HEK293 (cell line): Measurements from ENCODE around the gene CCND1.

Experiments used
- GLIS2 ChIP-seq: fragments of 450-650 bp; formaldehyde crosslinking; IDR thresholded peaks from 2 replicates; pipeline ENCODE4 v1.5.1; 2016; ENCODE audit warnings: missing biosample characterization, missing genetic modification characterization
- MEIS1 ChIP-seq: sonication (generic); formaldehyde crosslinking; IDR thresholded peaks from 2 replicates; pipeline ENCODE4 v1.8.1; 2022; ENCODE audit warnings: missing genetic modification reagents, mild to moderate bottlenecking, borderline replicate concordance
- MYNN ChIP-seq: fragments of 450-650 bp; formaldehyde crosslinking; IDR thresholded peaks from 2 replicates; pipeline ENCODE4 v1.5.1; 2016; ENCODE audit warnings: missing biosample characterization, missing genetic modification characterization, borderline replicate concordance
- SP2 ChIP-seq: fragments of 450-650 bp; formaldehyde crosslinking; IDR thresholded peaks from 2 replicates; pipeline ENCODE4 v1.5.1; 2016; ENCODE audit warnings: missing biosample characterization, missing genetic modification characterization
- ZNF133 ChIP-seq: fragments of 450-650 bp; formaldehyde crosslinking; IDR thresholded peaks from 2 replicates; pipeline ENCODE4 v1.5.1; 2016; ENCODE audit warnings: missing biosample characterization, missing genetic modification characterization
- ZNF174 ChIP-seq: fragments of 450-650 bp; formaldehyde crosslinking; IDR thresholded peaks from 2 replicates; pipeline ENCODE4 v1.5.0; 2017; ENCODE audit warnings: missing biosample characterization, mild to moderate bottlenecking, missing genetic modification characterization
- ZNF184 ChIP-seq: fragments of 450-650 bp; IDR thresholded peaks from 2 replicates; pipeline ENCODE4 v1.5.1; 2018; ENCODE audit warnings: missing biosample characterization, mild to moderate bottlenecking, missing genetic modification characterization
- ZNF211 ChIP-seq: fragments of 450-650 bp; formaldehyde crosslinking; IDR thresholded peaks from 2 replicates; pipeline ENCODE4 v1.5.1; 2016; ENCODE audit warnings: low read depth, missing biosample characterization, missing genetic modification characterization
- ZNF23 ChIP-seq: fragments of 450-650 bp; formaldehyde crosslinking; IDR thresholded peaks from 2 replicates; pipeline ENCODE4 v1.5.1; 2016; ENCODE audit warnings: missing biosample characterization, missing genetic modification characterization, borderline replicate concordance
- ZNF335 ChIP-seq: fragments of 450-650 bp; formaldehyde crosslinking; conservative IDR thresholded peaks from 2 replicates; pipeline ENCODE4 v1.5.1; 2016; ENCODE audit warnings: missing biosample characterization, missing genetic modification characterization
- ZNF394 ChIP-seq: fragments of 450-650 bp; formaldehyde crosslinking; IDR thresholded peaks from 2 replicates; pipeline ENCODE4 v1.5.1; 2016; ENCODE audit warnings: missing biosample characterization, missing genetic modification characterization, mild to moderate bottlenecking, moderate library complexity, borderline replicate concordance
- ZNF404 ChIP-seq: fragments of 450-650 bp; formaldehyde crosslinking; IDR thresholded peaks from 2 replicates; pipeline ENCODE4 v1.5.1; 2017; ENCODE audit warnings: missing biosample characterization, missing genetic modification characterization
- ZNF433 ChIP-seq: fragments of 450-650 bp; formaldehyde crosslinking; IDR thresholded peaks from 2 replicates; pipeline ENCODE4 v1.5.1; 2016; ENCODE audit warnings: missing biosample characterization, missing genetic modification characterization, low read depth
- ZNF48 ChIP-seq: fragments of 450-650 bp; formaldehyde crosslinking; IDR thresholded peaks from 2 replicates; pipeline ENCODE4 v1.5.1; 2016; ENCODE audit warnings: missing biosample characterization, missing genetic modification characterization
- ZNF501 ChIP-seq: fragments of 450-650 bp; formaldehyde crosslinking; IDR thresholded peaks from 2 replicates; pipeline ENCODE4 v1.5.1; 2016; ENCODE audit warnings: missing biosample characterization, missing genetic modification characterization
- ZNF510 ChIP-seq: fragments of 450-650 bp; formaldehyde crosslinking; IDR thresholded peaks from 2 replicates; pipeline ENCODE4 v1.5.1; 2018; ENCODE audit warnings: mild to moderate bottlenecking, missing genetic modification characterization, missing biosample characterization; ENCODE audit not compliant: insufficient replicate concordance
- ZNF544 ChIP-seq: fragments of 450-650 bp; formaldehyde crosslinking; IDR thresholded peaks from 2 replicates; pipeline ENCODE4 v1.5.0; 2017; ENCODE audit warnings: missing biosample characterization, missing genetic modification characterization
- ZNF629 ChIP-seq: fragments of 450-650 bp; formaldehyde crosslinking; IDR thresholded peaks from 2 replicates; pipeline ENCODE4 v1.5.1; 2017; ENCODE audit warnings: missing biosample characterization, missing genetic modification characterization
- ZNF785 ChIP-seq: fragments of 450-650 bp; formaldehyde crosslinking; IDR thresholded peaks from 2 replicates; pipeline ENCODE4 v1.5.1; 2016; ENCODE audit warnings: missing biosample characterization, missing genetic modification characterization
- ZXDB ChIP-seq: fragments of 450-650 bp; formaldehyde crosslinking; IDR thresholded peaks from 2 replicates; pipeline ENCODE4 v1.5.1; 2016; ENCODE audit warnings: missing biosample characterization, missing genetic modification characterization
- TF ChIP-seq, protein P1 (sequence below): fragments of 450-650 bp; formaldehyde crosslinking; IDR thresholded peaks from 2 replicates; pipeline ENCODE4 v1.5.1; 2016; ENCODE audit warnings: missing biosample characterization, missing genetic modification characterization, borderline replicate concordance
- TF ChIP-seq, protein P2 (sequence below): fragments of 450-650 bp; formaldehyde crosslinking; IDR thresholded peaks from 2 replicates; pipeline ENCODE4 v1.5.1; 2016; ENCODE audit warnings: missing biosample characterization, missing genetic modification characterization
- TF ChIP-seq, protein P3 (sequence below): sonication (generic); formaldehyde crosslinking; IDR thresholded peaks from 2 replicates; pipeline ENCODE4 v1.8.1; 2022; ENCODE audit warnings: mild to moderate bottlenecking, moderate library complexity, missing genetic modification reagents
- TF ChIP-seq, protein P4 (sequence below): fragments of 450-650 bp; formaldehyde crosslinking; IDR thresholded peaks from 2 replicates; pipeline ENCODE4 v1.5.1; 2016; ENCODE audit warnings: missing biosample characterization, missing genetic modification characterization
- TF ChIP-seq, protein P5 (sequence below): fragments of 450-650 bp; formaldehyde crosslinking; IDR thresholded peaks from 2 replicates; pipeline ENCODE4 v1.5.1; 2016; ENCODE audit warnings: missing biosample characterization, missing genetic modification characterization, low read depth

CCND1 gene

DNA sequence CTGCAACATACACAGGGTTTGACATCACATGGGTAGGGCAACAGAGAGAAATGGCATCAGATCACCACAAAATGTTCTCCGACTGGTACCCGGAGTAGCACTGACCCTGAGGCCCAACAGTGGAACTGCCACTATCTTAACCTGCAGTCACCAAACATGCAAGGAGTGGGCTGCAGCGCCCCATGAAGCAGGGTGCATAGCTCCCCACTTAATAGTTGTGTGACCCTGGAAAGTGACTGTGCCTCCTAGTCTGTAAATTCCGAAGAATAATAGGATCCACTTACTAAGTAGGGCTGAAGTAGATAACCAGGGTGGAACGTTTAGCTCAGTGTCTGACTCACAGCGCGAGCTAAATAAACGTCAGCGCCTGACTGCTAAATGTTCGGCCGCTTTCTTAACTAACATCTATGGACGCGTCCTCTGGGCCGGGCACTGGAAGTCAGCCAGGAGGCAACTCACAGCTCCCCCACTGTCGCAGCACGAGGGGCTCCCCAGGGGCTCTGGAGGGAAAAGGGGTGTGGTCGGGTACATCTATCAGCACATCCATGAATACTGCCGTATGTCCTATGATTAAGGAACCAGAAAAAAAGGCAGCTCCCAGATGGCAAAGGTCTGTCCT lies 33.4 kb downstream of the CCND1 start (continued):
- TF ChIP-seq, protein P1, sequence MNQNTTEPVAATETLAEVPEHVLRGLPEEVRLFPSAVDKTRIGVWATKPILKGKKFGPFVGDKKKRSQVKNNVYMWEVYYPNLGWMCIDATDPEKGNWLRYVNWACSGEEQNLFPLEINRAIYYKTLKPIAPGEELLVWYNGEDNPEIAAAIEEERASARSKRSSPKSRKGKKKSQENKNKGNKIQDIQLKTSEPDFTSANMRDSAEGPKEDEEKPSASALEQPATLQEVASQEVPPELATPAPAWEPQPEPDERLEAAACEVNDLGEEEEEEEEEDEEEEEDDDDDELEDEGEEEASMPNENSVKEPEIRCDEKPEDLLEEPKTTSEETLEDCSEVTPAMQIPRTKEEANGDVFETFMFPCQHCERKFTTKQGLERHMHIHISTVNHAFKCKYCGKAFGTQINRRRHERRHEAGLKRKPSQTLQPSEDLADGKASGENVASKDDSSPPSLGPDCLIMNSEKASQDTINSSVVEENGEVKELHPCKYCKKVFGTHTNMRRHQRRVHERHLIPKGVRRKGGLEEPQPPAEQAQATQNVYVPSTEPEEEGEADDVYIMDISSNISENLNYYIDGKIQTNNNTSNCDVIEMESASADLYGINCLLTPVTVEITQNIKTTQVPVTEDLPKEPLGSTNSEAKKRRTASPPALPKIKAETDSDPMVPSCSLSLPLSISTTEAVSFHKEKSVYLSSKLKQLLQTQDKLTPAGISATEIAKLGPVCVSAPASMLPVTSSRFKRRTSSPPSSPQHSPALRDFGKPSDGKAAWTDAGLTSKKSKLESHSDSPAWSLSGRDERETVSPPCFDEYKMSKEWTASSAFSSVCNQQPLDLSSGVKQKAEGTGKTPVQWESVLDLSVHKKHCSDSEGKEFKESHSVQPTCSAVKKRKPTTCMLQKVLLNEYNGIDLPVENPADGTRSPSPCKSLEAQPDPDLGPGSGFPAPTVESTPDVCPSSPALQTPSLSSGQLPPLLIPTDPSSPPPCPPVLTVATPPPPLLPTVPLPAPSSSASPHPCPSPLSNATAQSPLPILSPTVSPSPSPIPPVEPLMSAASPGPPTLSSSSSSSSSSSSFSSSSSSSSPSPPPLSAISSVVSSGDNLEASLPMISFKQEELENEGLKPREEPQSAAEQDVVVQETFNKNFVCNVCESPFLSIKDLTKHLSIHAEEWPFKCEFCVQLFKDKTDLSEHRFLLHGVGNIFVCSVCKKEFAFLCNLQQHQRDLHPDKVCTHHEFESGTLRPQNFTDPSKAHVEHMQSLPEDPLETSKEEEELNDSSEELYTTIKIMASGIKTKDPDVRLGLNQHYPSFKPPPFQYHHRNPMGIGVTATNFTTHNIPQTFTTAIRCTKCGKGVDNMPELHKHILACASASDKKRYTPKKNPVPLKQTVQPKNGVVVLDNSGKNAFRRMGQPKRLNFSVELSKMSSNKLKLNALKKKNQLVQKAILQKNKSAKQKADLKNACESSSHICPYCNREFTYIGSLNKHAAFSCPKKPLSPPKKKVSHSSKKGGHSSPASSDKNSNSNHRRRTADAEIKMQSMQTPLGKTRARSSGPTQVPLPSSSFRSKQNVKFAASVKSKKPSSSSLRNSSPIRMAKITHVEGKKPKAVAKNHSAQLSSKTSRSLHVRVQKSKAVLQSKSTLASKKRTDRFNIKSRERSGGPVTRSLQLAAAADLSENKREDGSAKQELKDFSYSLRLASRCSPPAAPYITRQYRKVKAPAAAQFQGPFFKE (tag by site-specific recombination) = no peak
- TF ChIP-seq ZNF510 (tag by site-specific recombination) = no peak
- no peak for TF ChIP-seq ZNF23 (tag by site-specific recombination)
- TF ChIP-seq, protein P2, sequence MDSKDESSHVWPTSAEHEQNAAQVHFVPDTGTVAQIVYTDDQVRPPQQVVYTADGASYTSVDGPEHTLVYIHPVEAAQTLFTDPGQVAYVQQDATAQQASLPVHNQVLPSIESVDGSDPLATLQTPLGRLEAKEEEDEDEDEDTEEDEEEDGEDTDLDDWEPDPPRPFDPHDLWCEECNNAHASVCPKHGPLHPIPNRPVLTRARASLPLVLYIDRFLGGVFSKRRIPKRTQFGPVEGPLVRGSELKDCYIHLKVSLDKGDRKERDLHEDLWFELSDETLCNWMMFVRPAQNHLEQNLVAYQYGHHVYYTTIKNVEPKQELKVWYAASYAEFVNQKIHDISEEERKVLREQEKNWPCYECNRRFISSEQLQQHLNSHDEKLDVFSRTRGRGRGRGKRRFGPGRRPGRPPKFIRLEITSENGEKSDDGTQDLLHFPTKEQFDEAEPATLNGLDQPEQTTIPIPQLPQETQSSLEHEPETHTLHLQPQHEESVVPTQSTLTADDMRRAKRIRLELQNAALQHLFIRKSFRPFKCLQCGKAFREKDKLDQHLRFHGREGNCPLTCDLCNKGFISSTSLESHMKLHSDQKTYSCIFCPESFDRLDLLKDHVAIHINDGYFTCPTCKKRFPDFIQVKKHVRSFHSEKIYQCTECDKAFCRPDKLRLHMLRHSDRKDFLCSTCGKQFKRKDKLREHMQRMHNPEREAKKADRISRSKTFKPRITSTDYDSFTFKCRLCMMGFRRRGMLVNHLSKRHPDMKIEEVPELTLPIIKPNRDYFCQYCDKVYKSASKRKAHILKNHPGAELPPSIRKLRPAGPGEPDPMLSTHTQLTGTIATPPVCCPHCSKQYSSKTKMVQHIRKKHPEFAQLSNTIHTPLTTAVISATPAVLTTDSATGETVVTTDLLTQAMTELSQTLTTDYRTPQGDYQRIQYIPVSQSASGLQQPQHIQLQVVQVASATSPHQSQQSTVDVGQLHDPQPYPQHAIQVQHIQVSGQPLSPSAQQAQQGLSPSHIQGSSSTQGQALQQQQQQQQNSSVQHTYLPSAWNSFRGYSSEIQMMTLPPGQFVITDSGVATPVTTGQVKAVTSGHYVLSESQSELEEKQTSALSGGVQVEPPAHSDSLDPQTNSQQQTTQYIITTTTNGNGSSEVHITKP (tag by site-specific recombination) = peak; percentile 76; the same call in 1 of the 2 replicates
- no peak for TF ChIP-seq ZNF394 (tag by site-specific recombination)
- no peak for TF ChIP-seq ZNF211
- no peak for TF ChIP-seq ZNF184 (tag by site-specific recombination)
- TF ChIP-seq, protein P3, sequence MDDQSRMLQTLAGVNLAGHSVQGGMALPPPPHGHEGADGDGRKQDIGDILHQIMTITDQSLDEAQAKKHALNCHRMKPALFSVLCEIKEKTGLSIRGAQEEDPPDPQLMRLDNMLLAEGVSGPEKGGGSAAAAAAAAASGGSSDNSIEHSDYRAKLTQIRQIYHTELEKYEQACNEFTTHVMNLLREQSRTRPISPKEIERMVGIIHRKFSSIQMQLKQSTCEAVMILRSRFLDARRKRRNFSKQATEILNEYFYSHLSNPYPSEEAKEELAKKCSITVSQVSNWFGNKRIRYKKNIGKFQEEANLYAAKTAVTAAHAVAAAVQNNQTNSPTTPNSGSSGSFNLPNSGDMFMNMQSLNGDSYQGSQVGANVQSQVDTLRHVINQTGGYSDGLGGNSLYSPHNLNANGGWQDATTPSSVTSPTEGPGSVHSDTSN (CRISPR knock-in tag) = no peak
- TF ChIP-seq ZNF629 = no peak
- no peak for TF ChIP-seq ZNF544 (tag by site-specific recombination)
- TF ChIP-seq GLIS2 (tag by site-specific recombination) = peak; percentile 65
- TF ChIP-seq SP2 (tag by site-specific recombination) = no peak
- TF ChIP-seq ZNF133 (tag by site-specific recombination) = no peak
- TF ChIP-seq MYNN (tag by site-specific recombination) = no peak
- no peak for TF ChIP-seq MEIS1
- no peak for TF ChIP-seq ZNF174 (tag by site-specific recombination)
- no peak for TF ChIP-seq ZNF404 (tag by site-specific recombination)
- TF ChIP-seq ZNF48 = no peak
- TF ChIP-seq ZNF501 = no peak
- TF ChIP-seq ZXDB (tag by site-specific recombination) = no peak
- peak; percentile 50 for TF ChIP-seq ZNF335 (tag by site-specific recombination)
- TF ChIP-seq, protein P4, sequence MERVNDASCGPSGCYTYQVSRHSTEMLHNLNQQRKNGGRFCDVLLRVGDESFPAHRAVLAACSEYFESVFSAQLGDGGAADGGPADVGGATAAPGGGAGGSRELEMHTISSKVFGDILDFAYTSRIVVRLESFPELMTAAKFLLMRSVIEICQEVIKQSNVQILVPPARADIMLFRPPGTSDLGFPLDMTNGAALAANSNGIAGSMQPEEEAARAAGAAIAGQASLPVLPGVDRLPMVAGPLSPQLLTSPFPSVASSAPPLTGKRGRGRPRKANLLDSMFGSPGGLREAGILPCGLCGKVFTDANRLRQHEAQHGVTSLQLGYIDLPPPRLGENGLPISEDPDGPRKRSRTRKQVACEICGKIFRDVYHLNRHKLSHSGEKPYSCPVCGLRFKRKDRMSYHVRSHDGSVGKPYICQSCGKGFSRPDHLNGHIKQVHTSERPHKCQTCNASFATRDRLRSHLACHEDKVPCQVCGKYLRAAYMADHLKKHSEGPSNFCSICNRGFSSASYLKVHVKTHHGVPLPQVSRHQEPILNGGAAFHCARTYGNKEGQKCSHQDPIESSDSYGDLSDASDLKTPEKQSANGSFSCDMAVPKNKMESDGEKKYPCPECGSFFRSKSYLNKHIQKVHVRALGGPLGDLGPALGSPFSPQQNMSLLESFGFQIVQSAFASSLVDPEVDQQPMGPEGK = no peak
- no peak for TF ChIP-seq ZNF433
- TF ChIP-seq ZNF785 = no peak
- TF ChIP-seq, protein P5, sequence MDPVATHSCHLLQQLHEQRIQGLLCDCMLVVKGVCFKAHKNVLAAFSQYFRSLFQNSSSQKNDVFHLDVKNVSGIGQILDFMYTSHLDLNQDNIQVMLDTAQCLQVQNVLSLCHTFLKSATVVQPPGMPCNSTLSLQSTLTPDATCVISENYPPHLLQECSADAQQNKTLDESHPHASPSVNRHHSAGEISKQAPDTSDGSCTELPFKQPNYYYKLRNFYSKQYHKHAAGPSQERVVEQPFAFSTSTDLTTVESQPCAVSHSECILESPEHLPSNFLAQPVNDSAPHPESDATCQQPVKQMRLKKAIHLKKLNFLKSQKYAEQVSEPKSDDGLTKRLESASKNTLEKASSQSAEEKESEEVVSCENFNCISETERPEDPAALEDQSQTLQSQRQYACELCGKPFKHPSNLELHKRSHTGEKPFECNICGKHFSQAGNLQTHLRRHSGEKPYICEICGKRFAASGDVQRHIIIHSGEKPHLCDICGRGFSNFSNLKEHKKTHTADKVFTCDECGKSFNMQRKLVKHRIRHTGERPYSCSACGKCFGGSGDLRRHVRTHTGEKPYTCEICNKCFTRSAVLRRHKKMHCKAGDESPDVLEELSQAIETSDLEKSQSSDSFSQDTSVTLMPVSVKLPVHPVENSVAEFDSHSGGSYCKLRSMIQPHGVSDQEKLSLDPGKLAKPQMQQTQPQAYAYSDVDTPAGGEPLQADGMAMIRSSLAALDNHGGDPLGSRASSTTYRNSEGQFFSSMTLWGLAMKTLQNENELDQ = no peak
